GM12891 (cell line): ENCODE results near the gene IGSF10.

Experiments used
- PAX5 ChIP-seq: IDR thresholded peaks from 2 replicates; pipeline ENCODE4 v1.6.1; 2011; ENCODE audit warnings: low read length, moderate library complexity, mild to moderate bottlenecking; ENCODE audit not compliant: insufficient read depth, severe bottlenecking
- POLR2A ChIP-seq: IDR thresholded peaks from 2 replicates; pipeline ENCODE4 v1.6.1; 2011; ENCODE audit warnings: low read depth, low read length, control low read depth
- POLR2AphosphoS5 ChIP-seq: IDR thresholded peaks from 2 replicates; pipeline ENCODE4 v1.6.1; 2011; ENCODE audit warnings: low read depth, low read length, control low read depth
- POU2F2 ChIP-seq: IDR thresholded peaks from 2 replicates; pipeline ENCODE4 v1.6.1; 2011; ENCODE audit warnings: low read depth, mild to moderate bottlenecking, control low read depth, low read length, moderate library complexity
- SPI1 ChIP-seq: IDR thresholded peaks from 2 replicates; pipeline ENCODE4 v1.6.1; 2011; ENCODE audit warnings: low read depth, low read length, control low read depth
- TAF1 ChIP-seq: IDR thresholded peaks from 2 replicates; pipeline ENCODE4 v1.6.1; 2011; ENCODE audit warnings: low read depth, low read length, control low read depth

DNA sequence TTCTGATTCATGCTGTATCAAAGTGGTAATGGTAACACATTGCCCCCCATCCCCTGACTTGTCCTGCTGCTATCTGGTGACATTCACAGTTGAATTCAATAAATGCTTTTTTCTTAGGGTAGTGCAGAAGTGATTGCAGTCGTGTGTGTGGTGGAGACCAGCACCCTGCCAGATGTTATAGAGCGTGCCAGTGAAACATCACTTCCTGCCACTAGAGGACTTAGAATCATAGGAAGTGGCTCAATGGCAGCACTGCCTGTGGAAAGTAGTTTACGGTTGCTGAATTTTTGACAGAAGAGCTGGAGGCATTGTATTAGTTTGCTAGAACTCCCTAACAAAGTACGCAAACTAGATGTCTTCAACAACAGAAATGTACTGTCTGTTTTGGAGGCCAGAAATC is 38.9 kb downstream of the IGSF10 start:
- TF ChIP-seq POLR2AphosphoS5 (no peak), POU2F2 (no peak), POLR2A (no peak), TAF1 (no peak), SPI1 (no peak), PAX5 (no peak)
